Mesenteric fat pad (tissue), 1 donor: ENCODE results near the gene ZSCAN22. TPM values are rescaled to one million over a fixed set of nuclear protein-coding genes. Genes with fewer than 3 reads are reported as not detected.
"Not testable (repeated sequence)": the region's sequence is repeated elsewhere in the genome, so short reads cannot be mapped to it uniquely, and the experiment has no call there.

Source experiments
- DNase-seq: peaks from one replicate; pipeline ENCODE4 v3.0.0-alpha.2; 2020; ENCODE audit warnings: low spot score
- total RNA-seq: library from RNA; stranded (reverse); fragmentation: NEBNext Ultra II Directional; extraction: Animal tissue kit (Norgen Biotek cat#: 25700); gene quantifications from one replicate; pipeline ENCODE4 v1.2.1, GENCODE V29; 2021
- donor health status: DM: yes; HTN: yes; CAD: no.

The ZSCAN22 gene
- total RNA-seq, 1 donor from 2014 or later: 2.5 TPM

DNA sequence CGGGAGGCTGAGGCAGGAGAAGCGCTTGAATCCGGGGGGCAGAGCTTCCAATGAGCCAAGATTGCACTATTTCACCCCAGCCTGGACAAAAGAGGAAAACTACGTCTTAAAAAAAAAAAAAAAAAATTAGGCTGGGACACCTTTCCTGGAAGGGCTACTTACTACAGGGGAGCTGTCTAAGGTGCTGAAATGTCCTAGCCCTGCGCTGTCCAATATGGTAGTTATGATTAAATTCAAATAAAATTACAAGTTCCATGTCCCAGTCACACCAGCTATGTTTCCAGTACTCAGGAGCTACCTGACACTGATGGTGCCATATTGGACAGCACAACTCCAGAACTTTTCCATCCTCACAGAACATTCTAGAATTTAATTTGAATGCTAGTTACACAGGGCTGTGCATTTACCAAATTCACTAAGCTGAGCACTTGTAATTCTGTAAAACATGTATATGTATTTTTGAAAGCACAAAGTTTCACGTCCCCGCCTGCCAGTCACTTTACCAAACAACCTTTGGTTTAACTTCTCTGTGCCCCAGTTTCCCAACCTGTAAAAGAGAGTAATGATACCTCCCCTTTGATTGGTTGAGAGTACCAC is 9.2 kb upstream of the ZSCAN22 start:
- DNase-seq: no peak

DNA sequence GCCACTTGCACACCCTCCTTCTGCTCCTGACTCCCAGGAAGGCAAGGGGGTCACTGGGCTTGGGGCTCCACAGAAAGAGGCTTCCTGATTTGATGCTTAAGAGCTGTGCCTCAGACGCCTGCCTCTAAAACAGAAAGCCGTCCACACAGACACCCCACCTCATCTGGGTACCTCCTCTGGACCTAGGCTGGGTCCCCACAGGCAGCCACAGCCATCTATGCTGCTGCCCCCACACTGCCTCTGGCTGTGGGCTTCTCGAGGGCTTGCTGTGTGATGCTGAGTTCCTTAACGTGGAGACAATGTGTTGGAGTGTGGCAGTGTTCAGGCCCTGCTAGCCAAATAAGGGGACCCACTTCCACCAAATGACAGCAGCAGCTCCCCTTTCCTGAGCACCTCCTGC is 8.5 kb upstream of the ZSCAN22 start:
- DNase-seq: peak; percentile 80

DNA sequence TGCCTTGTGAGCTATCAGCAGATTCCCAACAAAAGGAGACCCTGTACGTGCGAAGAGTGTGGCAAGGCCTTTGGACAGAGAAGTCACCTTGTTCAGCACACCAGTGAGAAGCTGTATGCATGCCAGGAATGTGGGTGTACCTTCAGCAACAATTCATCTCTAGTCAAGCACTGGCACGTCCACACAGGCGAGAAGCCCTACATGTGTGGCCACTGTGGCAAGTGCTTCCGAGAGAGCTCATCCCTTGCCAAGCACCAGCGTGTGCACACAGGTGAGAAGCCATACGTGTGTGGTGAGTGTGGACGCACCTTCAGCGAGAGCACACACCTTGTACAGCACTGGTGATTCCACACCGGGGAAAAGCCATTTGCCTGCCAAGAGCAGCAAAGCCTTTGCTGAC is 7.6 kb upstream of the ZSCAN22 start:
- peak; percentile 77 for DNase-seq

- peak; percentile 64 for DNase-seq
Observed at GRCh38 chr19:58325311-58326022, 1.3 kb upstream of the ZSCAN22 start.

DNA sequence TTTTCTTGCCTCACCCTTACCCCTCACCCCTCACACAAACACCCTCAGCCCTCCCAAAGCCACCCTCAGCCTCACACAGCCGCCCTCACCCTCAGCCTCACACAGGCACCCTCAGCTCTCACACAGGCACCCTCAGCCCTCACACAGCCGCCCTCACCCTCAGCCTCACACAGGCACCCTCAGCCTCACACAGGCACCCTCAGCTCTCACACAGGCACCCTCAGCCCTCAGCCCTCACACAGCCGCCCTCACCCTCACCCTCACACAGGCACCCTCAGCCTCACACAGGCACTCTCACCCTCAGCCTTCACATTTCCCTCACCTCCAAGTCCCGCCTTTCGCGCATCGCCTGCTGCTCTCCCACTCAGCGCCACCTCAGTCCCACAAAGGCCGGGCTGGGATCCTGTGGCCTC is 287 bp upstream of the ZSCAN22 start:
- no peak for DNase-seq

DNA sequence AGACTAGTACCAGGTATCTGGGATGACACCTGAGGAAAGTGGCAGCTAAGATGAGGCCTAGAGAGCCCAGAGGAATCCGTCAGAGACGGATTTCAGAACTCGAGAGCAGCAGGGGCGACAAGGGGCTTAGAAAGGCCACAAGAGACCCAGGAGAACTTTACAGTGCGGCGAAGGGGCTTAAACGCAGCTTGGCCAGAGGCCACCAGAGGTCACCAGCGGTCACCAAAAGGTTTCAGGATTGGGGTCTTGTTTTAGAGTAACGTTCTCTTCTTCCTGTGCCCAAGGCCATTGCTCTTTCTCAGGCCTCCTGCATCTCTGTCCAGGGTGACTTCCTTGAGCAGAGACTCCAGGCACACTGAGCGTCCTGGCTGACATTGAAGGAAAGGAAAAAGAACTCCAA is 2.2 kb downstream of the ZSCAN22 start:
- DNase-seq: no peak

DNA sequence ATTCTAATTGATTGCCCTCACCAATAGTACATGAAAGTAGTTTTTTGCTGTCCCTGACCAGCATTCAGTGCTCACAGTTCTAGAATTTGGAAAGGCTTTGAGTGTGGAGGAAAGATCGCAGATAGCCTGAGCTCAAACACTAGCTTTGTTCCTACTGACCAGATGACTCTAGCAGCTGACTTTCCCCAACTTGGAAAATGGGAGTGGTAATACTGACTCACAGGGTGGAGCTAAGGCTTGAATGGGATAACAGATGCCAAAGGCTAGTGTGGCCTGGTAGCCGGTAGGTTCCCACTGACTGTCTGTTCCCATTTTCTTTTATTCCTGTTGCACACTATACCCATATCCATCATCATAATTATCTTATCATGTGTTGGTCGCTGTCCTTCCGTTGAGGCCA is 3.7 kb downstream of the ZSCAN22 start:
- no peak for DNase-seq

DNA sequence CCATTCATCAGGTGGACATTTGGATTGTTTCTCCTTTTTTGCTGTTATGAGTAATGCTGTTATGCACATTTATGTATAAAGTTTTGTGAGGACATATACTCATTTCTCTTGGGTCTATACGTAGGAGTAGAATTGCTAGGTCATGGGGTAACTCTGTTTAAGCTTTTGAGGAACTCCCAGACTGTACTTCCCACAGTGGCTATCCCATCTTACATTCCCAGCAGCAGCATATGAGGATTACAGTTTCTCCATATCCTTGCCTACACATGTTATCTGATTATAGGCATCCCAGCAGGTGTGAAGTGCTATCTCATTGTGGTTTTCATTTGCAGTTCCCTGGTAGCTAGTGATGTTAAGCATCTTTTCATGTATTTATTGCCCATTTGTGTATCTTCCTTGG is 5.9 kb downstream of the ZSCAN22 start:
- no peak for DNase-seq

DNA sequence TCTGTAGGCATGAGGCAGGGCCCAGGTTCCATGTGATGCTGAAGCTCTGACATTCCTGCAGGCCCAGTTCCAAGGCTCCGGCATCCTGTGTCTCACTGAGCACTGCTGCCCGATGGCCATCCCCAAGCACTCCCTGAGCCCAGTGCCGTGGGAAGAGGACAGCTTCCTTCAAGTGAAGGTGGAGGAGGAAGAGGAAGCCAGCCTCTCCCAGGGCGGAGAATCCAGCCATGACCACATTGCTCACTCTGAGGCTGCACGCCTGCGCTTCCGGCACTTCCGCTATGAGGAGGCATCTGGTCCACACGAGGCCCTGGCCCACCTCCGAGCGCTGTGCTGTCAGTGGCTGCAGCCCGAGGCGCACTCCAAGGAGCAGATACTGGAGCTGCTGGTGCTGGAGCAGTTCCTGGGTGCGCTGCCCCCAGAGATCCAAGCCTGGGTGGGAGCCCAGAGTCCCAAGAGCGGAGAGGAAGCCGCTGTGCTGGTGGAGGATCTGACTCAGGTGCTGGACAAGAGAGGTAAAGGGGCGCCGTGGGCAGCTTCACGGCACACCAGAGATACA is 8.0 kb downstream of the ZSCAN22 start:
- no peak for DNase-seq

- no peak for DNase-seq
Observed at GRCh38 chr19:58335630-58336029, 8.8 kb downstream of the ZSCAN22 start.

DNA sequence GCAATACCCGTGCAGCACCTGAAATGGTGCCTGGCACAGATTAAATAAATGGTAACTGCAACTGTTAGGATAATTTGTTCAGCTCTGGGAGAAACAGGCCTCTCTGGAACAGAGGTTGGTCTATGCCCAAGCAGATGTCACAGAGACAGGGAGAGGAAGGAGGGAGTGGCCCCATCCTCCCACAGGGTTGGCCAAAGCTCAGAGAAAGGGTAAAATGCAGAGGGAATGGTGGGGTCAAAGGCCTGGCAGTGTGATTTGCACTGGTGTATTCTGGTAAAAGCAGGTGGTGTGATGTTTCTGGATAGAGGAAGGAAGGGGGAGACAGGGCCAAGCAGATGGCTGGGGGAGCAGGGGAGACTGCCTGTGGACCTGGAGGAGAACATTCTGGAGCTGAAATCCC is 9.4 kb downstream of the ZSCAN22 start:
- no peak for DNase-seq

DNA sequence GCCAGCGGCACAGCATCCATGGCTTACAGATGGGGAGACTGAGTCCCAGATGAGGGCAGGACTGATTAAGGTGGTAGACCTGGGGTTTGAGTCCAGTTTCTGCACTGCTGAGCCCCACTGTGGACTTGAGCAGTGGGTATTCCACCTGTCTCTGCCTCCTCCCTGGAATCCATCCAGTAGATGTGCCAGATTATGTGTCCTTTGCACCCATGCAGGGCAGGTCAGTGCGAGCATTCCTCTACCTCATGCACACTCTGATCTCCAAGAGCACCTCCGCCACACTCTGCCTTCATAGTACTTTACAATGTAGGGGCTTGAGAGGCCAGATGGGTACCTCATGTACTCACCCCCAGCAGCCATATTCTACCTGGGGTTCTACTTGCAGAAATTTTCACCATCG is 10.0 kb downstream of the ZSCAN22 start:
- DNase-seq: no peak

GRCh38 chr19:58338336-58338735 is 11.5 kb downstream of the ZSCAN22 start:
- no peak for DNase-seq

DNA sequence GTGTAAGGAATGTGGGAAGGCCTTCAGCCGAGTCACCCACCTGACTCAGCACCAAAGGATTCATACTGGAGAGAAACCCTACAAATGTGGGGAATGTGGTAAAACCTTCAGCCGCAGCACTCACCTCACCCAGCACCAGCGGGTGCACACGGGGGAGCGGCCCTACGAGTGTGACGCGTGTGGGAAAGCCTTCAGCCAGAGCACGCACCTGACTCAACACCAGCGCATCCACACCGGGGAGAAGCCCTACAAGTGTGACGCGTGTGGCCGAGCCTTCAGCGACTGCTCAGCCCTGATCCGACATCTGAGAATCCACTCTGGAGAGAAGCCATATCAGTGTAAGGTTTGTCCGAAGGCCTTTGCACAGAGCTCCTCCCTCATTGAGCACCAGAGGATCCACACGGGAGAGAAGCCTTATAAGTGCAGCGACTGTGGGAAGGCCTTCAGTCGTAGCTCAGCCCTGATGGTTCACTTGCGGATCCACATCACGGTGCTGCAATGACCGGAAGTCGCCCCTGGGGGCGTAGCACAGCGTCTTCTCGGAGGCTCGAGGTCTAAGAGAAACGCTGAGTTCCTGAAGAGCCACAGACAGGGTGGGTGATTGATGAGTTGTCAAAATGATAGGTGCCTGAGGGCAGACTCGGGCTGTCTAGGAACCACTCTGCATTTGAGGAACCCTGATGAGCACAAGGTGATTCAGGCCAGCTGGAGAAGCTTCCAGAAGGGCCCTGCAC is 12.2 kb downstream of the ZSCAN22 start:
- DNase-seq: no peak

GRCh38 chr19:58345558-58345957 is 18.8 kb downstream of the ZSCAN22 start:
- no peak for DNase-seq

DNA sequence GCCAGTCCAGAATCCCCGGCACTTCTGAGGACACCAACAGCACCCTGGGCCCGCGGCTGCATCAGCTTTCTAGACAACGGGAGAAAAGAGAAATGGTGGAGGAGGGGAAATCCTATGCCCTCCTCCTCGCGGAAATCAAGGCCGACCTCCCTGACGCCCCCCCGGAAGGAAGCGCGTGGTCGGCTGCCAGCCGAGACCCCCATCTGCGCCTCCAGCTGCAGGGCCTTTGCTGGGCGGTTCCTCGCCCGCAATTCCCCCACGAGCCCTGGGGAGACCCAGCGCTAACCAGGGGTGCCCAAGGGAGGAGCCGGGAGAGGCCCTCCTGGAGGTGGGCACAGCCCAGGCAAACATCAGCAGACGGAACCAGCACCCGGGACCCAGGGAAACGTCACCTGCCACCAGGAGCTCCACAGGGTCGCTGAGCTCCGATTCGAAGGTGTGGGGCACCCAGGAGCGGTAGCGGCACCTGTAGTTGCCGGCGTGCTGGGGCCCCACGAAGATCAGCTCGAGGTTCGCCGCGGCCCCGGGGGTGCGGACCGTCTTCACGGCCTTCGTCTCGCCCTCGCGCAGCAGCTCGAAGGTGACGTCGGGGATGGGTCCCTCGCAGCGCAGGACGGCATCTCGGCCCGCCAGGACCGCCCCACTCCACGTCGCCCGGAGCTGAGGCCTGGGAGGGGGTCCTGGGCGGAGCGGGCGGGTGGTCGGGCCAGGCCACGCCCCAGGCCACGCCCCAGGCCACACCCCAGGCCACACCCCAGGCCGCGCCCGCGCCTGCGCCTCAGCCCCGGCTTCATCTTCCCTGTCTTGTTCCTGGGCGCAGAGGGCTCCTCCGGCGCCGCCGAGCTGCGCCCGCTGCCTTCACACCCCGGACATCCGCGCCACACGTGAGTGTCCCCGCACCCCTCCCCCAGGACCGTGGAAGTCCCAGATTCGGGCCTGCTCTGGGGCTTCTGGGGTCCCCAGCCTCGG is 20.5 kb downstream of the ZSCAN22 start:
- DNase-seq: no peak

- not testable (repeated sequence) for DNase-seq
Observed at GRCh38 chr19:58348080-58348479, 21.3 kb downstream of the ZSCAN22 start.

DNA sequence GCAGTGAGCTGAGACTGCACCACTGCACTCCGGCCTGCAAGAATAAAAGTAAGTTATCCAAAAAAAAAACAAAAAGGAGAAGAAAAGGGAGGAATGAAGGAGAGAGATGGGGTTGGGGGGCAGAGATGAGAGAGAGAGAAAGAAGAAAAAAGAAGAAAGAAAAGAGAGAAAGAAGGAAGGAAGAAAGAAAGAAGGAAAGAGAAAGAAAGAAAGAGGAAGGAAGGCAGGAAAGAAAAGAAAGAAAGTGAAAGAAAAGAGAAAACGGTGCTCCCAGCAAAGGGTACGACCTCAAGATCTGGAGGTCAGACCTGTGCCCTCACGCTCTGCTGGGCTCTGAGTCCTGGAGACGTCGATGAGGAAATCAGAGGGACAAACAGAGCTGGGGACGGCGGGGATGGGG is 22.8 kb downstream of the ZSCAN22 start:
- DNase-seq: no peak

DNA sequence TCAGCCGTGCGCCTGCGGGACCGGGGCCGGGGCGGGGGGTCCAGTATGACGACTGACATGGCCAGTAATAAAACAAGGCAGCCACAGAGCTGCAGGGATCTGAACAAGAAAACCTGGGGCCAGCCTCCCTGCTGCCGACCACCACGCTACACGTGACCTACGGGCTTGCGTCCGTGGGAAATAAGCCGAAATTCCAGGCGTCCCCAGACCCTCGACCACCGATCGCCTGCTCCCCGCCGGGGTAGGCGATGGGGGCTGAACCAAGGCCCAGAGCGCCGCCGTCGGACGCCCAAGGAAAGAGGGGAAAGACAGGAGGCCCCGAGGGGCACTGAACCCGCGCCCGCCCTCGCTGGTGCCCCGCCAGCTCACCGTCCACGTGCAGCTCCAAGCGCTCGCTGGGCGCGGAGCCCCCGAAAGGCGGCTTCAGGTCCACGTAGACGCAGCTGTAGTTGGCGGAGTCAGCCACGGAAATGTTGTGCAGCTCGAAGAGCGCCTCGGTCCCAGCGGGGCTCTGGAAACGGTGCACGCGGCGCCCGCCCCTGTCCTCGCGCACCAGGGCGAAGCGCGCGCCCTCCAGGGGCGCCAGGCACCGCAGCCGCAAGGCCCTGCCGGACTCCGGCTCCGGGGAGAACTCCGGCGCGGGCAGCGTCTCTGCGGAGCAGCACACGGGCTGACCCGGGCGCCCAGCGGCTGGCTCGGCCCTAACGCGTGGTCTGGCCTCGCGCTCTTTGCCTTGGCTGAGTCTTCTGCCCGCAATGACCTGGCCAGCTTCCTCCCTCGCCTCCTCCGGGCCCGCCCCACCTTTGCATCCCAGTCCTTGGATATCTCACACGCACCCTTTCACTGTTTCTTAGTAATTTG is 23.4 kb downstream of the ZSCAN22 start:
- no peak for DNase-seq
